GM06990 (cell line): Measurements from ENCODE around the gene FBXL15.

Experiments
- DNase-seq: peaks from one replicate; pipeline ENCODE4 v3.0.0-alpha.2; 2011; ENCODE audit not compliant: insufficient read length; ENCODE audit errors: extremely low read depth
- H3K27me3 ChIP-seq: replicated peaks from 2 replicates; pipeline ENCODE4 v1.6.0; 2011; ENCODE audit warnings: low read length; ENCODE audit not compliant: control insufficient read depth, insufficient read depth
- H3K36me3 ChIP-seq: 2 replicates; pipeline ENCODE4 v1.5.1; 2011; ENCODE audit warnings: low read length; ENCODE audit not compliant: control insufficient read depth, insufficient read depth
- H3K4me3 ChIP-seq: replicated peaks from 2 replicates; pipeline ENCODE4 v1.5.1; 2011; ENCODE audit warnings: low read depth, mild to moderate bottlenecking, control low read depth, low read length
- TF ChIP-seq, protein P1 (sequence below): IDR thresholded peaks from 2 replicates; pipeline ENCODE4 v1.5.1; 2011; ENCODE audit warnings: low read length, control low read depth, mild to moderate bottlenecking, inconsistent platforms; ENCODE audit not compliant: insufficient read depth, poor library complexity, severe bottlenecking

Gene FBXL15

GRCh38 chr10:102424916-102425315 lies 4.3 kb downstream of the FBXL15 start:
- TF ChIP-seq, protein P1, sequence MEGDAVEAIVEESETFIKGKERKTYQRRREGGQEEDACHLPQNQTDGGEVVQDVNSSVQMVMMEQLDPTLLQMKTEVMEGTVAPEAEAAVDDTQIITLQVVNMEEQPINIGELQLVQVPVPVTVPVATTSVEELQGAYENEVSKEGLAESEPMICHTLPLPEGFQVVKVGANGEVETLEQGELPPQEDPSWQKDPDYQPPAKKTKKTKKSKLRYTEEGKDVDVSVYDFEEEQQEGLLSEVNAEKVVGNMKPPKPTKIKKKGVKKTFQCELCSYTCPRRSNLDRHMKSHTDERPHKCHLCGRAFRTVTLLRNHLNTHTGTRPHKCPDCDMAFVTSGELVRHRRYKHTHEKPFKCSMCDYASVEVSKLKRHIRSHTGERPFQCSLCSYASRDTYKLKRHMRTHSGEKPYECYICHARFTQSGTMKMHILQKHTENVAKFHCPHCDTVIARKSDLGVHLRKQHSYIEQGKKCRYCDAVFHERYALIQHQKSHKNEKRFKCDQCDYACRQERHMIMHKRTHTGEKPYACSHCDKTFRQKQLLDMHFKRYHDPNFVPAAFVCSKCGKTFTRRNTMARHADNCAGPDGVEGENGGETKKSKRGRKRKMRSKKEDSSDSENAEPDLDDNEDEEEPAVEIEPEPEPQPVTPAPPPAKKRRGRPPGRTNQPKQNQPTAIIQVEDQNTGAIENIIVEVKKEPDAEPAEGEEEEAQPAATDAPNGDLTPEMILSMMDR: no peak
- H3K4me3 ChIP-seq: no peak overlapping the region
- no peaks in the 10 kb centered on the region for H3K27me3 ChIP-seq
- peaks cover 7% of the 10 kb centered on the region for H3K36me3 ChIP-seq
- DNase-seq: no peak

DNA sequence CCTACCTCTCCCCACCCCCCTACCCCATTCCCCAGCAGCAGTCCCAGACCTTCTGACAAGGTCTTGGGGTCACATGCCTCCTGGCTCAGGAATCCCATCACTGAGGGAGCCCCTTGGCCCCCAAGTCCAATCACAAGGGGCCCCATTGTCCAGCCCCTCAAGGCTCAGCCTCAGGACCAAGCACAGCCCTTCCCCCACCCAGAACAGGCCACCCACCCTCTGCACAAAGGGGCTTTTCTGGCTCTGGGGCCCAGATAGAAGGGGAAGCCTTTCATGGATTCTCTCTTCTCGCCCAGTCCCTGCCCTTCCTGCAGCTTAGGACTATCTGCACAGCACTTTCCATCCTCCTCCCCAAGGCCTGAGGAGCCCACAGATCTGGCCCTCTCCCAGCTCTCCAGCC lies 4.8 kb downstream of the FBXL15 start:
- H3K27me3 ChIP-seq: no peaks in the 10 kb centered on the region
- DNase-seq: no peak
- TF ChIP-seq, protein P1: no peak
- no peak overlapping the region for H3K4me3 ChIP-seq
- H3K36me3 ChIP-seq: peaks cover 7% of the 10 kb centered on the region

GRCh38 chr10:102426803-102427287 lies 6.2 kb downstream of the FBXL15 start:
- DNase-seq: no peak
- no peaks in the 10 kb centered on the region for H3K27me3 ChIP-seq
- TF ChIP-seq, protein P1: no peak
- peaks cover 7% of the 10 kb centered on the region for H3K36me3 ChIP-seq
- H3K4me3 ChIP-seq: no peak overlapping the region

DNA sequence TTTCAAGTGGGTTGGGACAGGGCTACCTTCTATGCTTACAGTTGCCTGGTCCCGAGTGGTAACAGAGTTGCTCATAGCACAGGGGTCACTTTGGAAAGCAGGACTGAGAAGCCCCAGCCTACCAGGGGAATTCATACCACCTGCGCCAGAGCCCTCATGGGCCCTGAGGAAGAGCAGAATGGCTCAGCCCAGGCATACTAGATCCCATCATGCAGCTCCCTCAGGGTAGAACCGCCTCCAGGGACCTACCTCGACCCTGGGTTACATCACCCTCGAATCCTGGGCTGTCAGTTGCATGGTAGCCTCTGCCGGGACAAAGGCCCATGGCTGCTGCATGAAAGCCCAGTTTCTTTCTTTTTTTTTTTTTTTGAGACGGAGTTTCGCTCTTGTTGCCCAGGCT lies 8.8 kb downstream of the FBXL15 start:
- Histone ChIP-seq H3K4me3 (no peak overlapping the region), H3K36me3 (peaks cover 3% of the 10 kb centered on the region; the same call in 1 of the 2 replicates), H3K27me3 (no peaks in the 10 kb centered on the region)
- DNase-seq: no peak
- TF ChIP-seq, protein P1: no peak

- DNase-seq: no peak
- H3K36me3 ChIP-seq: no peaks in the 10 kb centered on the region
- H3K27me3 ChIP-seq: no peaks in the 10 kb centered on the region
- TF ChIP-seq, protein P1: no peak
- H3K4me3 ChIP-seq: peak overlapping the region; percentile 93
Observed at GRCh38 chr10:102431452-102432124, 11.0 kb downstream of the FBXL15 start.
